ENCODE data around the gene TNIP2.

DNA sequence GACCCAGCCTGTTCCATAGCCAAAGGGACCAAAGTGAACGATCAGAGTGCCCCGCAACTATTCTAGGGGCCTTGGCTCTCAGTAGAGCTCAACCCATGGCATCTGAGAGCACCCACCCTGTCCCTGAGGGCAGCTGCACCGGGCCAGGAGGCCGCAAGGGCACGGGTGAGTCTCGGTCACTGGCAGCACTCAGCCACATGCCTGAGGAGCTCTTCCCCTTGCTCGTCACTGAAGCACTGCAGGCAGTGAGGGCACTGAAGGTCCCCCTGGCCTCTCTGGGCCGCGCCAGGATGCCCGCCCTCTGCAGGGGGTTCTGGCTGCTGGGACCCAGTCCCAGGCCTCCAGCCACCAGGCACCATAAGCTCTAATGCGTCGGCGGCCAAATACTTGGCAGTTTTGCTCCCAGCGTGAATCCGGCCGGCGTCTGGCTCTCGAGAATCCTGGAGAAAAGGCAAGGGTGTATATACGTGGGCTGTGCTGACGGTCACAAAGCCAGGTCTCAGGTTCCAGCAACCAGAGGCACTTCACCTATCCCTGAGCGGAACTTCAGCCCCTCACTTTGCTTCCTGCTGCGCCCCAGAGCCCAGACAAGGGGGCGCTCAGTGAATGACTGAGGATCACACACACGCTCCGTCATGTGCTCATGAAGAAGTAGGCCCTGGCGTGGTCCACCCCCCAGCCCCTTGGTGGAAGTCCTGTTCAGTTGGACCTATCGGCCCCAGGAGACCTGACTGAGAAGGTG, 13.9 kb downstream of the TNIP2 start:
- TF ChIP-seq ZNF133 (tag by site-specific recombination; IDR thresholded peaks at IDR 0.05) = no peak
- TF ChIP-seq ZBTB7A (tag by site-specific recombination; IDR thresholded peaks at IDR 0.05; ENCODE audit: low read depth) = no peak
- no peak for TF ChIP-seq ZNF558 (tag by site-specific recombination; IDR thresholded peaks at IDR 0.05)
- TF ChIP-seq ZNF513 (tag by site-specific recombination; IDR thresholded peaks at IDR 0.05) = no peak
- TF ChIP-seq ZNF132 (tag by site-specific recombination; IDR thresholded peaks at IDR 0.05; ENCODE audit: borderline replicate concordance) = no peak
- TF ChIP-seq ZFP3 (tag by site-specific recombination; IDR thresholded peaks at IDR 0.05; ENCODE audit: low read depth) = no peak
- TF ChIP-seq ZFP69B (tag by site-specific recombination; IDR thresholded peaks at IDR 0.05) = no peak
- TF ChIP-seq ZSCAN18 (tag by site-specific recombination; IDR thresholded peaks at IDR 0.05) = no peak
